GM18502 (cell line): Measurements from ENCODE around the gene LARP7.

Experiments
- ATAC-seq: cut with Tn5 transposase; IDR thresholded peaks from one replicate; pipeline ENCODE4 v1.9.1; 2021; ENCODE audit warnings: mild to moderate bottlenecking; ENCODE audit not compliant: unreplicated experiment, poor library complexity

Gene LARP7

GRCh38 chr4:112706840-112707207, 69.9 kb downstream of the LARP7 start:
- no peak for ATAC-seq
